Stimulated activated CD4-positive, alpha-beta T cell treated with anti-CD3 and anti-CD28 coated beads, Interleukin-1b, Interleukin-23, amount 100 ng/mL, for 1 hour (primary cell): Measurements from ENCODE around the gene CYBRD1.

ENCODE experiments used
- DNase-seq, 2 donors: peaks; one replicate each; pipeline ENCODE4 v3.0.0-alpha.2; 2020; ENCODE audit warnings: low read depth in 2 of 2

CYBRD1 gene

GRCh38 chr2:171602352-171602751 is 80.1 kb downstream of the CYBRD1 start:
- DNase-seq, result no peak
